ENCODE results near the gene SCCPDH. TPM values are rescaled to one million over a fixed set of nuclear protein-coding genes. Genes with fewer than 3 reads are reported as not detected.

Gene SCCPDH, protein sequence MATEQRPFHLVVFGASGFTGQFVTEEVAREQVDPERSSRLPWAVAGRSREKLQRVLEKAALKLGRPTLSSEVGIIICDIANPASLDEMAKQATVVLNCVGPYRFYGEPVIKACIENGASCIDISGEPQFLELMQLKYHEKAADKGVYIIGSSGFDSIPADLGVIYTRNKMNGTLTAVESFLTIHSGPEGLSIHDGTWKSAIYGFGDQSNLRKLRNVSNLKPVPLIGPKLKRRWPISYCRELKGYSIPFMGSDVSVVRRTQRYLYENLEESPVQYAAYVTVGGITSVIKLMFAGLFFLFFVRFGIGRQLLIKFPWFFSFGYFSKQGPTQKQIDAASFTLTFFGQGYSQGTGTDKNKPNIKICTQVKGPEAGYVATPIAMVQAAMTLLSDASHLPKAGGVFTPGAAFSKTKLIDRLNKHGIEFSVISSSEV
- total RNA-seq, result 37.8 and 40.1 TPM in 2 replicates

DNA sequence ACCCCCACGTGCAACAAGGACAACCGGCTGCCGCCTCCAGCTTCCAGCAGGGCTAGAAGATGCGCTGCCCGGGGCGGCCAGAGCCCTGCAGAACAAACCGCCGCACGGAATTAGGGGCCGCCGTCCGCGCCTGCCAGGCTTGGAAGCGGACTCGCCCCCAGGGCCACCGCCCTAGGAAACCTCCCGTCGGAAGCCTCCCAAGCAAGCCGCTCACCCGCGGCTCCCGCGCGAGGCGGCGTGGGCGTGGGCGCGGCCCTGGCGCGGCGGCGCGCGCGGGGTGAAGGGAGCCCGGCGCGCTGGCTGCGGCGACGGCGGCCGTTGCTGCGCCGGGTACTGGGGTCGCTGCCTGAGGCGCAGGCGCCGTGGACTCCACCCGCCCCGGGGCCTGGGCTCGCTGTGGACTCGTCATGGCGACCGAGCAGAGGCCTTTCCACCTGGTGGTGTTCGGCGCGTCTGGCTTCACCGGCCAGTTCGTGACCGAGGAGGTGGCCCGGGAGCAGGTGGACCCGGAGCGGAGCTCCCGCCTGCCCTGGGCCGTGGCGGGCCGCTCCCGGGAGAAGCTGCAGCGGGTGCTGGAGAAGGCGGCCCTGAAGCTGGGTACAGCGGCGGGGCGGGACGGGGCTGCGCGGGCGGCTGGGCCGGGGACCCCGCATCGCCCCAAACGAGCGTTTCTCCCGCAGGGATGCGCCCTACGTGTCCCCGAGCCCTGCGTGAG, at the start of gene SCCPDH:
SCCPDH (plus strand) TSS at position 394 of the 715 bp plus-strand sequence; CDS start at position 408, 14 bp downstream.
- no peak for DNase-seq (ENCODE audit: low read depth)
- Histone ChIP-seq H3K4me3 (ENCODE audit: low read depth, low read length) (peak within 1 kb of the TSS; percentile 89), H3K27me3 (ENCODE audit: control insufficient read depth, insufficient read depth, low read length) (no peaks in the 10 kb centered on the region), H3K36me3 (ENCODE audit: control insufficient read depth, insufficient read depth, low read length) (peaks cover 2% of the 10 kb centered on the region)
- TF ChIP-seq, protein P1, sequence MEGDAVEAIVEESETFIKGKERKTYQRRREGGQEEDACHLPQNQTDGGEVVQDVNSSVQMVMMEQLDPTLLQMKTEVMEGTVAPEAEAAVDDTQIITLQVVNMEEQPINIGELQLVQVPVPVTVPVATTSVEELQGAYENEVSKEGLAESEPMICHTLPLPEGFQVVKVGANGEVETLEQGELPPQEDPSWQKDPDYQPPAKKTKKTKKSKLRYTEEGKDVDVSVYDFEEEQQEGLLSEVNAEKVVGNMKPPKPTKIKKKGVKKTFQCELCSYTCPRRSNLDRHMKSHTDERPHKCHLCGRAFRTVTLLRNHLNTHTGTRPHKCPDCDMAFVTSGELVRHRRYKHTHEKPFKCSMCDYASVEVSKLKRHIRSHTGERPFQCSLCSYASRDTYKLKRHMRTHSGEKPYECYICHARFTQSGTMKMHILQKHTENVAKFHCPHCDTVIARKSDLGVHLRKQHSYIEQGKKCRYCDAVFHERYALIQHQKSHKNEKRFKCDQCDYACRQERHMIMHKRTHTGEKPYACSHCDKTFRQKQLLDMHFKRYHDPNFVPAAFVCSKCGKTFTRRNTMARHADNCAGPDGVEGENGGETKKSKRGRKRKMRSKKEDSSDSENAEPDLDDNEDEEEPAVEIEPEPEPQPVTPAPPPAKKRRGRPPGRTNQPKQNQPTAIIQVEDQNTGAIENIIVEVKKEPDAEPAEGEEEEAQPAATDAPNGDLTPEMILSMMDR (IDR thresholded peaks at IDR 0.05; ENCODE audit: insufficient read depth, low read length, poor library complexity, severe bottlenecking), result no peak

- Histone ChIP-seq H3K4me3 (ENCODE audit: low read depth, low read length) (no peak overlapping the region), H3K27me3 (ENCODE audit: control insufficient read depth, insufficient read depth, low read length) (no peaks in the 10 kb centered on the region), H3K36me3 (ENCODE audit: control insufficient read depth, insufficient read depth, low read length) (no peaks in the 10 kb centered on the region)
- TF ChIP-seq, protein P1 (IDR thresholded peaks at IDR 0.05; ENCODE audit: insufficient read depth, low read length, poor library complexity, severe bottlenecking), result no peak
- DNase-seq (ENCODE audit: low read depth), result no peak
These were observed 46.4 kb upstream of the SCCPDH start for GRCh38 chr1:246677842-246678241.

DNA sequence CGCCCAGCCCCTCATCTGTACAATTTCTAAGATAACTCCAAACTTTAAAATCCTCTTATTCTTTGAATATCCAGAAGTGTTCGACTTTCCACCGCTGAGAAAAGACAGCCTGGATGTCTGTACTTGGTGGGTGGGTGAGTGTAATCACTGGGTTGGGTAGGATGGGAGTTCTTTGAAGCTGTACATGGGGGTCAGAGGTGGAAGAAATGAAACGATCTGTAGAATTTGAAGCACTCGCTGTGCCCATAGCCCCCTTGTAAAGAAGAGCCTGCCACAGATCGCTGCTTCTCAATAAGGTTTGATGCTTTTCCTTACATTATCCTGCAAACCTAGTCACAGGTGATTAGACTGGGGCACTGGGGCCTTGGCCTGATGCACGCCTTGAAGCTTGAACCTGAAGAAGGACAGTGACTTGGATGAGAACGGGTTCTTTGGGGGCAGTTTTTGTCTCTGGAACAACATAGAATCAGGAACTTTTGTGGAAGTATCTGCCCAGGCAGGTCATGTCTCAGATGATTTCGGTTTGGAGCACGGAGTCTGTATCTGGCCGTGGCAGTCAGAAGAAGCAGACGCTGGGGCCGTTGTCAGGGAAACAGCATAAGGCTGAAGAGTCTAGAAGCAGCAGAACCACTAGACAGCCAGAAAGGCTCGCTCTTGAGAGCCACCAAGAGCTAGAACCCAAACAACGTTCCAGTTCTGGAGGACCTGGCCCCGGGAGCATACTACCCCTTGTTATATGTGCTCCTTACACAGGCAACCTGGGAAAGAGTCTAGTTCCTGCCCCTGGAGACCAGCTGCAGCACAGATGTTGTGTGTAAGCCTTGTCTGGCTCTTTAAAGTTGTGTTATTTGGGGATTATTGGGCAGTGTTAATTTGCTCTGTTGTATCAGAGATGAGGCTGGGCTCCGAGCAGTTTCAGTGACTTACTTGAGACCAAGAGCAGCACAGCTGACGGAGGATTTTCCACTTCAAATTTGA, 45.1 kb upstream of the SCCPDH start:
- TF ChIP-seq, protein P1 (IDR thresholded peaks at IDR 0.05; ENCODE audit: insufficient read depth, low read length, poor library complexity, severe bottlenecking), result no peak
- Histone ChIP-seq H3K36me3 (ENCODE audit: control insufficient read depth, insufficient read depth, low read length) (no peaks in the 10 kb centered on the region), H3K4me3 (ENCODE audit: low read depth, low read length) (no peak overlapping the region), H3K27me3 (ENCODE audit: control insufficient read depth, insufficient read depth, low read length) (no peaks in the 10 kb centered on the region)
- DNase-seq (ENCODE audit: low read depth), result no peak

DNA sequence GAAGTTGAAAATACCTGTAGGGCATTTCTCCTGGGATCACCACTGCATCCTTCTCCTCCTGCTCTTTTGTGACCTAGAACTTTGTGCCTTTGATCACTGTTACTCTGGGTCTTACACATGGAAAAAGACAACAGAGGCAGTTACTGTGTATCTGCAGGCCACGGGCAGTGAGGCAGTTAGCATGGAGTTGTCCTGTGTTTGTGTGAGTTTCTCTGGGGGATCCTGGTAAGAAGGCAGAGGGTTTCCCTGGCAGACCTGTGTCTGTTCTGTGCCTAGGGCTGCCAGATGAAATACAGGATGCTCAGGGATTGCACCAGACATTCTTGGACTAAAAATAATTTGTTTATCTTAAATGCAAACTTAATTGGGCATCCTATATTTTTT, 44.4 kb upstream of the SCCPDH start:
- DNase-seq (ENCODE audit: low read depth), result no peak
- Histone ChIP-seq H3K27me3 (ENCODE audit: control insufficient read depth, insufficient read depth, low read length) (no peaks in the 10 kb centered on the region), H3K4me3 (ENCODE audit: low read depth, low read length) (no peak overlapping the region), H3K36me3 (ENCODE audit: control insufficient read depth, insufficient read depth, low read length) (no peaks in the 10 kb centered on the region)
- TF ChIP-seq, protein P1 (IDR thresholded peaks at IDR 0.05; ENCODE audit: insufficient read depth, low read length, poor library complexity, severe bottlenecking), result no peak

GRCh38 chr1:246680190-246680589, 44.0 kb upstream of the SCCPDH start:
- Histone ChIP-seq H3K27me3 (ENCODE audit: control insufficient read depth, insufficient read depth, low read length) (no peaks in the 10 kb centered on the region), H3K36me3 (ENCODE audit: control insufficient read depth, insufficient read depth, low read length) (no peaks in the 10 kb centered on the region), H3K4me3 (ENCODE audit: low read depth, low read length) (no peak overlapping the region)
- TF ChIP-seq, protein P1 (IDR thresholded peaks at IDR 0.05; ENCODE audit: insufficient read depth, low read length, poor library complexity, severe bottlenecking), result no peak
- DNase-seq (ENCODE audit: low read depth), result no peak

All from kidney epithelial cell (primary cell).